Fibroblast of gingiva (primary cell): ENCODE measurements around the gene TMEM184B.
"Not testable (repeated sequence)": the region's sequence is repeated elsewhere in the genome, so short reads cannot be mapped to it uniquely, and the experiment has no call there.

Source experiments
- DNase-seq: peaks from one replicate; pipeline ENCODE4 v3.0.0-alpha.2; 2011; ENCODE audit warnings: low read depth

Gene TMEM184B

GRCh38 chr22:38249301-38249700 lies 23.5 kb downstream of the TMEM184B start:
- DNase-seq = no peak

- no peak for DNase-seq
These were observed 24.5 kb downstream of the TMEM184B start for GRCh38 chr22:38248280-38248679.

GRCh38 chr22:38247713-38248112 lies 25.1 kb downstream of the TMEM184B start:
- DNase-seq = no peak

- no peak for DNase-seq
These were observed 26.1 kb downstream of the TMEM184B start for GRCh38 chr22:38246692-38247091.

GRCh38 chr22:38246046-38246658 lies 26.7 kb downstream of the TMEM184B start:
- DNase-seq = no peak

GRCh38 chr22:38244106-38244505 lies 28.7 kb downstream of the TMEM184B start:
- no peak for DNase-seq

GRCh38 chr22:38243007-38243765 lies 29.6 kb downstream of the TMEM184B start:
- peak; percentile 56 for DNase-seq

GRCh38 chr22:38240734-38241252 lies 32.0 kb downstream of the TMEM184B start:
- peak; percentile 34 for DNase-seq

GRCh38 chr22:38239101-38239761 lies 33.6 kb downstream of the TMEM184B start:
- peak; percentile 91 for DNase-seq

- peak; percentile 75 for DNase-seq
These were observed 34.2 kb downstream of the TMEM184B start for GRCh38 chr22:38238519-38239071.

- no peak for DNase-seq
These were observed 36.0 kb downstream of the TMEM184B start for GRCh38 chr22:38236786-38237185.

GRCh38 chr22:38235240-38235850 lies 37.5 kb downstream of the TMEM184B start:
- no peak for DNase-seq

- not testable (repeated sequence) for DNase-seq
These were observed 39.0 kb downstream of the TMEM184B start for GRCh38 chr22:38233856-38234255.

GRCh38 chr22:38233427-38233826 lies 39.4 kb downstream of the TMEM184B start:
- peak; percentile 52 for DNase-seq

GRCh38 chr22:38232196-38232595 lies 40.6 kb downstream of the TMEM184B start:
- no peak for DNase-seq

GRCh38 chr22:38230916-38231315 lies 41.9 kb downstream of the TMEM184B start:
- no peak for DNase-seq

- peak; percentile 72 for DNase-seq
These were observed 42.5 kb downstream of the TMEM184B start for GRCh38 chr22:38230108-38230825.

GRCh38 chr22:38228873-38229740 lies 43.7 kb downstream of the TMEM184B start:
- DNase-seq = peak; percentile 45

- no peak for DNase-seq
These were observed 44.4 kb downstream of the TMEM184B start for GRCh38 chr22:38228326-38228872.
